Measurements from ENCODE around the gene CCT6B. TPM values are rescaled to one million over a fixed set of nuclear protein-coding genes. Genes with fewer than 3 reads are reported as not detected.

The CCT6B gene
- total RNA-seq: 1 to 10 TPM in 7 of 9 donors, under 1 TPM in 2; 0.75 to 2.5 (median 1.9) TPM
- polyA plus RNA-seq: under 1 TPM; 0.82 to 0.88 TPM
- long read RNA-seq, donor 1, partial matches to known transcripts: 0 of 1 reads
- long read RNA-seq, donor 1, other reads (novel, unspliced or antisense): 1 of 1 reads
- long read RNA-seq, donor 2, partial matches to known transcripts: 2 of 6 reads
- long read RNA-seq, donor 2, other reads (novel, unspliced or antisense): 2 of 6 reads
- long read RNA-seq, donor 3, partial matches to known transcripts: 0 of 1 reads
- long read RNA-seq, donor 3, other reads (novel, unspliced or antisense): 0 of 1 reads

GRCh38 chr17:34961093-34961911 is at the start of gene CCT6B, which contains the start of gene ZNF830:
Gene CCT6B, minus strand, starts transcription at chr17:34961460. Its CDS starts 67 bp downstream, at chr17:34961393.
Gene ZNF830, plus strand, starts transcription at chr17:34961540. Its CDS starts 27 bp downstream, at chr17:34961567.
- Histone ChIP-seq H3K4me3 (peak within 1 kb of the TSS; percentile 46 to 97 (median 88)), H3K4me1 (peaks cover 0 to 27% (median 21%) of the 10 kb centered on the region in 12 donors), H3K27me3 (no peaks in the 10 kb centered on the region), H3K9me3 (no peaks in the 10 kb centered on the region), H3K36me3 (peaks cover 0 to 37% (median 31%) of the 10 kb centered on the region in 9 donors), H3K27ac (peak within 1 kb of the TSS; percentile 90 to 98 (median 96))
- intact Hi-C loops (cut with DNase I): loop anchor here in 5 of 10 donors (1.0 to 10.0 kb wide), 4 partner anchors 19 to 613 kb away; partner anchors contain the start of genes LIG3 (in 4 of the 5), SLFN5 (in 2 of the 5) and PEX12 (in 1 of the 5)
- TF ChIP-seq POLR2A (IDR thresholded peaks at IDR 0.05) (peak in 1 of 2 donors; percentile 58), CTCF (IDR thresholded peaks at IDR 0.05) (peak in 2 of 12 donors; percentile 4 to 5)
- peak; percentile 93 to 95 (median 93) for DNase-seq
- ATAC-seq: peak; percentile 97 to 99 (median 98)
- WGBS, 4 donors: 0 to 1% (median 0%) methylated on average over 57 to 65 of the region's 65 CpGs

GRCh38 chr17:35010093-35010492 is 48.8 kb upstream of the CCT6B start:
- Histone ChIP-seq H3K9me3 (no peaks in the 10 kb centered on the region), H3K4me1 (no peaks in the 10 kb centered on the region), H3K4me3 (no peak overlapping the region), H3K27ac (no peak overlapping the region), H3K36me3 (peaks cover 0 to 90% (median 70%) of the 10 kb centered on the region in 9 donors), H3K27me3 (no peaks in the 10 kb centered on the region)
- DNase-seq (no peak), ATAC-seq (no peak)
- TF ChIP-seq CTCF (IDR thresholded peaks at IDR 0.05): no peak
- TF ChIP-seq POLR2A (IDR thresholded peaks at IDR 0.05): no peak
- intact Hi-C loops (cut with DNase I): no loop called here
- WGBS, 4 donors: 77 to 88% (median 81%) methylated on average over 3 of the region's 3 CpGs

GRCh38 chr17:35006961-35007360 is 45.7 kb upstream of the CCT6B start:
- Histone ChIP-seq H3K4me3 (no peak overlapping the region), H3K27me3 (no peaks in the 10 kb centered on the region), H3K27ac (no peak overlapping the region), H3K36me3 (peaks cover 0 to 89% (median 71%) of the 10 kb centered on the region in 9 donors), H3K4me1 (peaks cover 0 to 15% (median 2%) of the 10 kb centered on the region in 12 donors), H3K9me3 (no peaks in the 10 kb centered on the region)
- DNase-seq (no peak), ATAC-seq (no peak)
- intact Hi-C loops (cut with DNase I): no loop called here
- 38 to 90% (median 61%) methylated on average over 1 of the region's 1 CpG for WGBS, 4 donors
- TF ChIP-seq CTCF (IDR thresholded peaks at IDR 0.05): no peak
- no peak for TF ChIP-seq POLR2A (IDR thresholded peaks at IDR 0.05)

GRCh38 chr17:35006345-35006744 is 45.1 kb upstream of the CCT6B start:
- no peaks in the 10 kb centered on the region for H3K27me3 ChIP-seq
- H3K4me3 ChIP-seq: no peak overlapping the region
- ATAC-seq: no peak
- TF ChIP-seq CTCF (IDR thresholded peaks at IDR 0.05) (no peak), POLR2A (IDR thresholded peaks at IDR 0.05) (no peak)
- peaks cover 0 to 21% (median 2%) of the 10 kb centered on the region in 12 donors for H3K4me1 ChIP-seq
- WGBS, 4 donors: 67 to 93% (median 88%) methylated on average over 4 of the region's 4 CpGs
- DNase-seq: no peak
- H3K36me3 ChIP-seq: peaks cover 0 to 89% (median 71%) of the 10 kb centered on the region in 9 donors
- H3K27ac ChIP-seq: no peak overlapping the region
- H3K9me3 ChIP-seq: no peaks in the 10 kb centered on the region
- intact Hi-C loops (cut with DNase I): no loop called here
